SK-N-SH (cell line): Measurements from ENCODE around the gene CAPSL. TPM values are rescaled to one million over a fixed set of nuclear protein-coding genes. Genes with fewer than 3 reads are reported as not detected.

Source experiments
- CTCF ChIA-PET: fragments of 300-600, 350-600 bp; formaldehyde crosslinking; extraction: SDS; loops from one replicate; lab custom pipeline; 2021; lab: Yijun Ruan, JAX
- POLR2A ChIA-PET: fragments of 350-600 bp; sonication (Branson Sonifier 250); formaldehyde crosslinking; extraction: SDS; loops from one replicate; lab custom pipeline; 2020; ENCODE audit warnings: antibody characterized with exemption, inconsistent platforms; lab: Yijun Ruan, JAX
- DNase-seq: peaks from one replicate; pipeline ENCODE4 v3.0.0; 2012
- H2AFZ ChIP-seq: fragments of 200-600 bp; sonication (generic); 2 replicates; pipeline ENCODE4 v1.8.1; 2016; ENCODE audit warnings: antibody characterized with exemption, mild to moderate bottlenecking, low read depth
- H3F3A ChIP-seq: fragments of 200-600 bp; sonication (generic); replicated peaks from 2 replicates; pipeline ENCODE3; 2016; ENCODE audit warnings: antibody characterized with exemption, mild to moderate bottlenecking; ENCODE audit not compliant: insufficient read depth
- H3K27ac ChIP-seq, 2 experiments: fragments of 200-500 bp in 1 of 2; fragments of 200-600 bp in 1 of 2; sonication (Bioruptor generic) in 1 of 2; sonication (generic), shearing (Covaris generic) in 1 of 2; 2 replicates each; pipeline versions ENCODE4 v1.5.1 to v1.6.1; 2014 to 2016; ENCODE audit warnings: low read depth in 2 of 2, inconsistent platforms in 1 of 2, low read length in 1 of 2, mild to moderate bottlenecking in 1 of 2, mixed read lengths in 1 of 2
- H3K27me3 ChIP-seq: fragments of 200-600 bp; sonication (generic), shearing (Covaris generic); 2 replicates; pipeline ENCODE4 v1.6.1; 2016; ENCODE audit warnings: mixed run types; ENCODE audit not compliant: insufficient read depth
- H3K36me3 ChIP-seq, 2 experiments: fragments of 200-500 bp in 1 of 2; fragments of 200-600 bp in 1 of 2; sonication (Bioruptor generic) in 1 of 2; sonication (generic) in 1 of 2; replicated peaks in 1 of 2; 2 replicates each; pipeline versions ENCODE3 to v1.5.1; 2014 to 2016; ENCODE audit warnings: low read length in 1 of 2, mild to moderate bottlenecking in 1 of 2; ENCODE audit not compliant: insufficient read depth in 2 of 2, control insufficient read depth in 1 of 2
- H3K4me1 ChIP-seq, 2 experiments: fragments of 200-500 bp in 1 of 2; fragments of 200-600 bp in 1 of 2; sonication (Bioruptor generic) in 1 of 2; sonication (generic), shearing (Covaris generic) in 1 of 2; 2 replicates each; pipeline versions ENCODE4 v1.5.1 to v1.6.1; 2014 to 2016; ENCODE audit warnings: low read depth in 1 of 2, low read length in 1 of 2, mixed run types in 1 of 2; ENCODE audit not compliant: insufficient read depth in 2 of 2, control insufficient read depth in 1 of 2
- H3K4me2 ChIP-seq: fragments of 200-600 bp; sonication (generic), shearing (Covaris generic); 2 replicates; pipeline ENCODE4 v1.6.1; 2017; ENCODE audit warnings: mixed run types
- H3K4me3 ChIP-seq, 2 experiments: fragments of 200-500 bp in 1 of 2; fragments of 200-600 bp in 1 of 2; sonication (Bioruptor generic) in 1 of 2; sonication (generic), shearing (Covaris generic) in 1 of 2; 2 replicates each; pipeline versions ENCODE4 v1.5.1 to v1.8.1; 2014 to 2016; ENCODE audit warnings: low read depth in 2 of 2, inconsistent platforms in 1 of 2, low read length in 1 of 2, mild to moderate bottlenecking in 1 of 2, mixed read lengths in 1 of 2, moderate library complexity in 1 of 2
- H3K79me2 ChIP-seq: fragments of 200-600 bp; sonication (generic); 2 replicates; pipeline ENCODE4 v1.8.1; 2017; ENCODE audit warnings: mild to moderate bottlenecking; ENCODE audit not compliant: insufficient read depth
- H3K9ac ChIP-seq: fragments of 200-600 bp; sonication (generic); 2 replicates; pipeline ENCODE4 v1.6.1; 2017; ENCODE audit warnings: mixed run types
- H3K9me2 ChIP-seq: fragments of 200-600 bp; sonication (generic); 2 replicates; pipeline ENCODE4 v1.6.1; 2017; ENCODE audit warnings: mixed run types
- H3K9me3 ChIP-seq: fragments of 200-600 bp; sonication (generic); 2 replicates; pipeline ENCODE4 v1.6.1; 2017; ENCODE audit warnings: mixed run types, mild to moderate bottlenecking, moderate library complexity
- H4K20me1 ChIP-seq: fragments of 200-600 bp; sonication (generic); 2 replicates; pipeline ENCODE4 v1.6.1; 2017; ENCODE audit warnings: mild to moderate bottlenecking, mixed run types; ENCODE audit not compliant: insufficient read depth
- CHD2 ChIP-seq: fragments of 150-350 bp; IDR thresholded peaks from 2 replicates; pipeline ENCODE4 v1.6.1; 2018; ENCODE audit warnings: low read length; ENCODE audit not compliant: partially characterized antibody
- ELF1 ChIP-seq: IDR thresholded peaks from 2 replicates; pipeline ENCODE4 v1.4.0; 2012
- EP300 ChIP-seq, 2 experiments: IDR thresholded peaks; 2 replicates each; pipeline versions ENCODE4 v1.4.0 to v1.6.1; 2012; ENCODE audit warnings: borderline replicate concordance in 1 of 2, low read depth in 1 of 2, low read length in 1 of 2
- EZH2phosphoT487 ChIP-seq: fragments of 200-600 bp; sonication (generic); IDR thresholded peaks from 2 replicates; pipeline ENCODE4 v1.6.1; 2017; ENCODE audit warnings: low read depth, mixed run types, mild to moderate bottlenecking, antibody characterized with exemption, moderate library complexity, borderline replicate concordance
- MEF2A ChIP-seq: IDR thresholded peaks from 2 replicates; pipeline ENCODE4 v1.4.0; 2012; ENCODE audit warnings: low read depth, borderline replicate concordance
- RAD21 ChIP-seq: IDR thresholded peaks from 2 replicates; pipeline ENCODE4 v1.6.1; 2012; ENCODE audit warnings: mild to moderate bottlenecking, low read length
- REST ChIP-seq: IDR thresholded peaks from 2 replicates; pipeline ENCODE4 v1.6.1; 2012; ENCODE audit warnings: mild to moderate bottlenecking, low read depth, low read length, moderate library complexity
- SIN3A ChIP-seq: IDR thresholded peaks from 2 replicates; pipeline ENCODE4 v1.6.1; 2012; ENCODE audit warnings: low read depth, mild to moderate bottlenecking, low read length, moderate library complexity, borderline replicate concordance
- USF1 ChIP-seq: IDR thresholded peaks from 2 replicates; pipeline ENCODE4 v1.4.0; 2012; ENCODE audit warnings: low read depth, borderline replicate concordance
- WGBS: methylation state at CpG from one replicate; pipeline ENCODE4 v1.1.6; 2017; ENCODE audit warnings: low lambda C conversion rate; 5-methylcytosine and 5-hydroxymethylcytosine counted together
- polyA plus RNA-seq, 3 experiments: library from polyadenylated mRNA; depleted of rRNA; stranded (reverse); fragments of >200 nt; gene quantifications; 2 replicates each; pipeline ENCODE4 v1.2.3, GENCODE V29; 2012

Gene CAPSL
- polyA plus RNA-seq, 1 of the 3 experiments (the other 2 are of a cell fraction), result 0.23 TPM

- Histone ChIP-seq H3K9me3 (no peaks in the 10 kb centered on the region), H4K20me1 (no peaks in the 10 kb centered on the region), H3F3A (no peaks in the 10 kb centered on the region), H3K4me2 (no peak overlapping the region), H3K79me2 (no peaks in the 10 kb centered on the region), H2AFZ (no peak overlapping the region), H3K4me1 (no peaks in the 10 kb centered on the region), H3K27me3 (no peaks in the 10 kb centered on the region), H3K9ac (no peak overlapping the region), H3K9me2 (no peaks in the 10 kb centered on the region), H3K4me3 (no peak overlapping the region), H3K36me3 (no peaks in the 10 kb centered on the region), H3K27ac (no peak overlapping the region)
- ChIA-PET CTCF (interaction anchor here (1.4 kb wide), 1 partner anchor 10 kb away, joined by 5 read pairs; no protein-coding TSS in a partner anchor), POLR2A (no interaction called here)
- DNase-seq, result no peak
- WGBS, result 52% methylated on average over 5 of the region's 5 CpGs
- TF ChIP-seq USF1, result no peak
Observed at GRCh38 chr5:35890021-35891020, 48.1 kb downstream of the CAPSL start.

- no peak for TF ChIP-seq ELF1
- TF ChIP-seq CHD2, result no peak
- TF ChIP-seq MEF2A, result no peak
- no peak for TF ChIP-seq REST
- no peak for TF ChIP-seq RAD21
- no peak for TF ChIP-seq SIN3A
- TF ChIP-seq EZH2phosphoT487, result no peak
- TF ChIP-seq EP300 (IDR thresholded peaks at IDR 0.05; ENCODE audit: borderline replicate concordance in 1 of 2, low read depth in 1 of 2, low read length in 1 of 2), result no peak
- H2AFZ ChIP-seq, result peak overlapping the region; percentile 13; the same call in 1 of the 2 replicates
- no peaks in the 10 kb centered on the region for H3K27me3 ChIP-seq
- no peaks in the 10 kb centered on the region for H3K9me3 ChIP-seq
- WGBS, result 46% methylated on average over 5 of the region's 5 CpGs
- ChIA-PET CTCF (interaction anchor here (1.1 kb wide), 1 partner anchor 26 kb away, joined by 3 read pairs; no protein-coding TSS in a partner anchor), POLR2A (no interaction called here)
- H3K4me2 ChIP-seq, result no peak overlapping the region
- no peak overlapping the region for H3K4me3 ChIP-seq
- DNase-seq, result no peak
- peaks cover 0 to 13% of the 10 kb centered on the region in 2 experiments; a peak in 1 of 4 replicates for H3K4me1 ChIP-seq
- H3K36me3 ChIP-seq, result no peaks in the 10 kb centered on the region
- peaks cover 5% of the 10 kb centered on the region for H3F3A ChIP-seq
- no peaks in the 10 kb centered on the region for H3K9me2 ChIP-seq
- no peaks in the 10 kb centered on the region for H4K20me1 ChIP-seq
- no peak overlapping the region for H3K27ac ChIP-seq
- no peaks in the 10 kb centered on the region for H3K79me2 ChIP-seq
- no peak overlapping the region for H3K9ac ChIP-seq
Observed at GRCh38 chr5:35887321-35888100, 50.9 kb downstream of the CAPSL start.
